ENCODE data around the gene ZNF423.

Gene ZNF423

GRCh38 chr16:49498666-49499413 lies 357.1 kb downstream of the ZNF423 start:
- 91 to 92% methylated on average over 20 of the region's 20 CpGs for WGBS, 2 experiments
- Histone ChIP-seq H3K9me3 (ENCODE audit: control insufficient read depth, low read length) (no peaks in the 10 kb centered on the region), H3K4me1 (ENCODE audit: control insufficient read depth, insufficient read depth, low read length) (no peaks in the 10 kb centered on the region), H3K27ac (ENCODE audit: insufficient read depth, low read depth, low read length, poor library complexity, severe bottlenecking) (no peak overlapping the region), H3K36me3 (ENCODE audit: control insufficient read depth, insufficient read depth, low read length) (no peaks in the 10 kb centered on the region), H3K27me3 (ENCODE audit: control insufficient read depth, insufficient read depth, low read length, poor library complexity, severe bottlenecking) (no peaks in the 10 kb centered on the region), H3K4me3 (ENCODE audit: insufficient read depth, low read depth, low read length) (no peak overlapping the region)

GRCh38 chr16:49498264-49498663 lies 357.6 kb downstream of the ZNF423 start:
- H3K4me3 ChIP-seq (ENCODE audit: insufficient read depth, low read depth, low read length), result no peak overlapping the region
- H3K27me3 ChIP-seq (ENCODE audit: control insufficient read depth, insufficient read depth, low read length, poor library complexity, severe bottlenecking), result no peaks in the 10 kb centered on the region
- H3K27ac ChIP-seq (ENCODE audit: insufficient read depth, low read depth, low read length, poor library complexity, severe bottlenecking), result no peak overlapping the region
- no peaks in the 10 kb centered on the region for H3K9me3 ChIP-seq (ENCODE audit: control insufficient read depth, low read length)
- no peaks in the 10 kb centered on the region for H3K36me3 ChIP-seq (ENCODE audit: control insufficient read depth, insufficient read depth, low read length)
- no peaks in the 10 kb centered on the region for H3K4me1 ChIP-seq (ENCODE audit: control insufficient read depth, insufficient read depth, low read length)
- 94 to 96% methylated on average over 3 of the region's 3 CpGs for WGBS, 2 experiments

GRCh38 chr16:49497466-49497865 lies 358.4 kb downstream of the ZNF423 start:
- 96 to 97% methylated on average over 6 of the region's 6 CpGs for WGBS, 2 experiments
- H3K27ac ChIP-seq (ENCODE audit: insufficient read depth, low read depth, low read length, poor library complexity, severe bottlenecking), result no peak overlapping the region
- no peak overlapping the region for H3K4me3 ChIP-seq (ENCODE audit: insufficient read depth, low read depth, low read length)
- H3K27me3 ChIP-seq (ENCODE audit: control insufficient read depth, insufficient read depth, low read length, poor library complexity, severe bottlenecking), result no peaks in the 10 kb centered on the region
- no peaks in the 10 kb centered on the region for H3K4me1 ChIP-seq (ENCODE audit: control insufficient read depth, insufficient read depth, low read length)
- no peaks in the 10 kb centered on the region for H3K36me3 ChIP-seq (ENCODE audit: control insufficient read depth, insufficient read depth, low read length)
- no peaks in the 10 kb centered on the region for H3K9me3 ChIP-seq (ENCODE audit: control insufficient read depth, low read length)

GRCh38 chr16:49496656-49497055 lies 359.3 kb downstream of the ZNF423 start:
- WGBS, 2 experiments, result 96 to 97% methylated on average over 5 of the region's 5 CpGs
- Histone ChIP-seq H3K9me3 (ENCODE audit: control insufficient read depth, low read length) (no peaks in the 10 kb centered on the region), H3K36me3 (ENCODE audit: control insufficient read depth, insufficient read depth, low read length) (no peaks in the 10 kb centered on the region), H3K27ac (ENCODE audit: insufficient read depth, low read depth, low read length, poor library complexity, severe bottlenecking) (no peak overlapping the region), H3K4me1 (ENCODE audit: control insufficient read depth, insufficient read depth, low read length) (peaks cover 4% of the 10 kb centered on the region), H3K27me3 (ENCODE audit: control insufficient read depth, insufficient read depth, low read length, poor library complexity, severe bottlenecking) (no peaks in the 10 kb centered on the region), H3K4me3 (ENCODE audit: insufficient read depth, low read depth, low read length) (no peak overlapping the region)

- H3K27me3 ChIP-seq (ENCODE audit: control insufficient read depth, insufficient read depth, low read length, poor library complexity, severe bottlenecking), result no peaks in the 10 kb centered on the region
- 96% methylated on average over 10 of the region's 10 CpGs for WGBS, 2 experiments
- H3K4me1 ChIP-seq (ENCODE audit: control insufficient read depth, insufficient read depth, low read length), result peaks cover 9% of the 10 kb centered on the region
- no peak overlapping the region for H3K4me3 ChIP-seq (ENCODE audit: insufficient read depth, low read depth, low read length)
- no peak overlapping the region for H3K27ac ChIP-seq (ENCODE audit: insufficient read depth, low read depth, low read length, poor library complexity, severe bottlenecking)
- H3K9me3 ChIP-seq (ENCODE audit: control insufficient read depth, low read length), result no peaks in the 10 kb centered on the region
- no peaks in the 10 kb centered on the region for H3K36me3 ChIP-seq (ENCODE audit: control insufficient read depth, insufficient read depth, low read length)
Observed at GRCh38 chr16:49495596-49496355, 360.1 kb downstream of the ZNF423 start.

- 92 to 94% methylated on average over 8 to 9 of the region's 9 CpGs for WGBS, 2 experiments
- Histone ChIP-seq H3K27me3 (ENCODE audit: control insufficient read depth, insufficient read depth, low read length, poor library complexity, severe bottlenecking) (no peaks in the 10 kb centered on the region), H3K27ac (ENCODE audit: insufficient read depth, low read depth, low read length, poor library complexity, severe bottlenecking) (no peak overlapping the region), H3K36me3 (ENCODE audit: control insufficient read depth, insufficient read depth, low read length) (no peaks in the 10 kb centered on the region), H3K9me3 (ENCODE audit: control insufficient read depth, low read length) (no peaks in the 10 kb centered on the region), H3K4me1 (ENCODE audit: control insufficient read depth, insufficient read depth, low read length) (peaks cover 9% of the 10 kb centered on the region), H3K4me3 (ENCODE audit: insufficient read depth, low read depth, low read length) (no peak overlapping the region)
Observed at GRCh38 chr16:49494891-49495566, 360.9 kb downstream of the ZNF423 start.

- 93% methylated on average over 7 of the region's 7 CpGs for WGBS, 2 experiments
- Histone ChIP-seq H3K36me3 (ENCODE audit: control insufficient read depth, insufficient read depth, low read length) (no peaks in the 10 kb centered on the region), H3K9me3 (ENCODE audit: control insufficient read depth, low read length) (no peaks in the 10 kb centered on the region), H3K4me3 (ENCODE audit: insufficient read depth, low read depth, low read length) (no peak overlapping the region), H3K4me1 (ENCODE audit: control insufficient read depth, insufficient read depth, low read length) (peaks cover 9% of the 10 kb centered on the region), H3K27ac (ENCODE audit: insufficient read depth, low read depth, low read length, poor library complexity, severe bottlenecking) (no peak overlapping the region), H3K27me3 (ENCODE audit: control insufficient read depth, insufficient read depth, low read length, poor library complexity, severe bottlenecking) (no peaks in the 10 kb centered on the region)
Observed at GRCh38 chr16:49494474-49494873, 361.4 kb downstream of the ZNF423 start.

GRCh38 chr16:49493836-49494235 lies 362.1 kb downstream of the ZNF423 start:
- H3K4me3 ChIP-seq (ENCODE audit: insufficient read depth, low read depth, low read length), result no peak overlapping the region
- no peaks in the 10 kb centered on the region for H3K27me3 ChIP-seq (ENCODE audit: control insufficient read depth, insufficient read depth, low read length, poor library complexity, severe bottlenecking)
- H3K36me3 ChIP-seq (ENCODE audit: control insufficient read depth, insufficient read depth, low read length), result no peaks in the 10 kb centered on the region
- no peaks in the 10 kb centered on the region for H3K9me3 ChIP-seq (ENCODE audit: control insufficient read depth, low read length)
- no peak overlapping the region for H3K27ac ChIP-seq (ENCODE audit: insufficient read depth, low read depth, low read length, poor library complexity, severe bottlenecking)
- 92 to 95% methylated on average over 2 of the region's 2 CpGs for WGBS, 2 experiments
- H3K4me1 ChIP-seq (ENCODE audit: control insufficient read depth, insufficient read depth, low read length), result peaks cover 9% of the 10 kb centered on the region

- 95% methylated on average over 16 of the region's 16 CpGs for WGBS, 2 experiments
- no peak overlapping the region for H3K27ac ChIP-seq (ENCODE audit: insufficient read depth, low read depth, low read length, poor library complexity, severe bottlenecking)
- H3K27me3 ChIP-seq (ENCODE audit: control insufficient read depth, insufficient read depth, low read length, poor library complexity, severe bottlenecking), result no peaks in the 10 kb centered on the region
- peaks cover 9% of the 10 kb centered on the region for H3K4me1 ChIP-seq (ENCODE audit: control insufficient read depth, insufficient read depth, low read length)
- no peak overlapping the region for H3K4me3 ChIP-seq (ENCODE audit: insufficient read depth, low read depth, low read length)
- no peaks in the 10 kb centered on the region for H3K36me3 ChIP-seq (ENCODE audit: control insufficient read depth, insufficient read depth, low read length)
- H3K9me3 ChIP-seq (ENCODE audit: control insufficient read depth, low read length), result no peaks in the 10 kb centered on the region
Observed at GRCh38 chr16:49492896-49493626, 362.9 kb downstream of the ZNF423 start.

Measured in ectodermal cell (in vitro differentiated cells).